ENCODE measurements around the gene ZNF124. TPM values are rescaled to one million over a fixed set of nuclear protein-coding genes. Genes with fewer than 3 reads are reported as not detected.

The ZNF124 gene
- total RNA-seq, 1 experiment from 2014 or later: 19.3 TPM

GRCh38 chr1:247113094-247113497, 58.7 kb downstream of the ZNF124 start:
- no peak for DNase-seq (ENCODE audit: low read depth)

- DNase-seq (ENCODE audit: low read depth): no peak
Measured at GRCh38 chr1:247112479-247112781, 59.4 kb downstream of the ZNF124 start.

GRCh38 chr1:247111700-247112478, 59.9 kb downstream of the ZNF124 start:
- peak; percentile 43 for DNase-seq (ENCODE audit: low read depth)

DNA sequence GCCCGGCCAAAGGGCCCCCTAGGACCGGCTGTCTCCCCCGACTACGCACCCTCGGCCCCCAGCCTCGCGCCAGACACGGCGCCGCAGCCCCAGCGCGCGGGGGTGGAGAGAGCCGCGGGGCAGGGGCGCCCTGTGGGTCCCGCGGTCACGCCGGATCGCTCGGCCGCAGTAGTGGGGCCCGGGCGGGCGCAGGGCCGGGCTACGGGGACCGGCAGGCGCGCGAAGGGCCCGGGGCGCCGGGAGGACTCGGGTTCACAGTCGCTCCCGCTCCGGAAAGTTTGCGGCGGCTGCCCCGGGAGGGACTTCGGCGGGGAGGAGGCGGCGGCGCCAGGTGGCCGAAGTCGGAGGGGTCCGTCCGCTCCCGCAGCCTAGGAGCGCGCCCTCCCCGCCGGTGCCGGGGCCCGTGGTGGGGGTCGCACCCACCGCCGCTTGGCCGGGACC, 60.5 kb downstream of the ZNF124 start:
- no peak for DNase-seq (ENCODE audit: low read depth)

GRCh38 chr1:247110627-247111258, 61.1 kb downstream of the ZNF124 start:
- no peak for DNase-seq (ENCODE audit: low read depth)

DNA sequence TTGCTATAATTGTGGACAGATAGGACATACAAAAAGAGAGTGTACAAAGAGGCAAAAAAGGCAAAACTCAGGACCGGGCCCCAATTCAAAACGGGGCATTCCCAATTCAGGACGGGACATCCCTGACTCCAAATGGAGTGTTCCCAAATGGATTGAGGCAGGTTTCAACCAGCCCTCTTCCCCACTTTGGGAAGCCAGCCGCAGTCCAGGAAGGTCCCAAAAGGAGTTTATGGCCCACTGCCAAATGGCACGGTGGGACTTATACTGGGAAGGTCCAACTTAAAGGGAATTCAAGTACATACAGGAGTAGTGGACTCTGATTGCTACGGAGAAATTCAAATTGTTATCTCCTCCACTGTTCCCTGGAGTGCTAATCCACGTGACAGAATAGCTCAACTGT, 64.1 kb downstream of the ZNF124 start:
- DNase-seq (ENCODE audit: low read depth): no peak

GRCh38 chr1:247105966-247106365, 65.9 kb downstream of the ZNF124 start:
- DNase-seq (ENCODE audit: low read depth): no peak

Other genes with a start within 250 kb of the ZNF124 start
- gene AHCTF1, start 240.1 kb downstream of the ZNF124 start, total RNA-seq (2014; rRNA removed): 41.2 and 42.8 TPM in 2 replicates
- 4.1 and 5.8 TPM in 2 replicates for gene ZNF695, start 164.0 kb downstream of the ZNF124 start, total RNA-seq (2014; rRNA removed)
- 6.0 and 6.5 TPM in 2 replicates for gene ZNF670, start 93.2 kb downstream of the ZNF124 start, total RNA-seq (2014; rRNA removed)
- gene ZNF669, start 67.7 kb downstream of the ZNF124 start, total RNA-seq (2014; rRNA removed): 11.5 and 12.0 TPM in 2 replicates
- gene VN1R5, start 84.1 kb upstream of the ZNF124 start, total RNA-seq (2014; rRNA removed): not detected in 2 replicates
- 26.3 and 36.2 TPM in 2 replicates for gene ZNF496, start 159.8 kb upstream of the ZNF124 start, total RNA-seq (2014; rRNA removed)
- 0.57 and 0.58 TPM in 2 replicates for gene NLRP3, start 244.2 kb upstream of the ZNF124 start, total RNA-seq (2014; rRNA removed)

Data from LHCN-M2 (cell line).